ENCODE results near the gene TMED1.

The TMED1 gene

DNA sequence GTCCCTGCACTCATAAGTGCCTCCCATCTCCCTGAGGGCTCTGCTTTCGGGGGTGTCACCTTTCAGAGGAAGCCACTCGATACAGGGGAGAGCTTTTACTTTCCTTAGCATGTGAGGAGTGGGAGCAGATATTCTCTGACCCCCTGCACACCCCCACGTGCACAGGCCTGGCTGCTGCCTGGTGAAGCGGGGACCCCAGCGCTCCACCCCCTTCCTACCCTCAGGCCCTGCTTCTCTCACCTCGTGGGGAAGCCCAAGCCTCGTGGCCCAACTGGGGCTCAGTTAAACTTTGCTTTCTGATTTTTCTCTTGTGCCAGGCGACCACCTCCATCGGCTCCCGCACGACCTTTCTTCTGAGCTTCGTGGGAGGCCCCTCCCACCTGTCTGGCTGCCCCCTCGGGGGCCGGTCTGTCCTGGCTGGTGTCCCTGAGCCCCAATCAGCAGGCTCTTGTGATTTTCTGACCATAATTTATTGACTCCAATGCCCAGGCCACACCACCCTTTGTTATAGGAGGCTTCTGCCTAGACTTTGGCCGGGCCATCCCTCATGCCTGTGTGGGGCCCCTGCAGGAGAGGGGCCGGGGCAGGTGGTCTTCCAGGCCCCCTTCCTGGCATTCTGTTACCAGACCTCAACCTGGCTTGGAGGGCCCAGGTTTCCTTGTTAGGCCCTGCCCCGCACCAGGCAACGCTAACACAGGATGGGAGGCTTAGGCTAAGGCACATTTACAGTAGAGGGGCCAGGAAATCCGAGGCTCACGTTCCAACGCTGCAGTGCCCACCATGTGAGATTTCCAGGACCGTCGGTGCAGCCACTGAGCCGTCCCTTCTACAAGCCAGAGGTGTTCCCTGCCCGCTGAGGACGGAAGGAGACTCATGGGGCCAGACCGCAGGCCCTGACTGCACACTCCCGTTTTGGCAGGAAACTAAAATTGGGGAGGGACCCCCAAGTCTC, 3.7 kb downstream of the TMED1 start:
- no peak for DNase-seq (ENCODE audit: low spot score)

DNA sequence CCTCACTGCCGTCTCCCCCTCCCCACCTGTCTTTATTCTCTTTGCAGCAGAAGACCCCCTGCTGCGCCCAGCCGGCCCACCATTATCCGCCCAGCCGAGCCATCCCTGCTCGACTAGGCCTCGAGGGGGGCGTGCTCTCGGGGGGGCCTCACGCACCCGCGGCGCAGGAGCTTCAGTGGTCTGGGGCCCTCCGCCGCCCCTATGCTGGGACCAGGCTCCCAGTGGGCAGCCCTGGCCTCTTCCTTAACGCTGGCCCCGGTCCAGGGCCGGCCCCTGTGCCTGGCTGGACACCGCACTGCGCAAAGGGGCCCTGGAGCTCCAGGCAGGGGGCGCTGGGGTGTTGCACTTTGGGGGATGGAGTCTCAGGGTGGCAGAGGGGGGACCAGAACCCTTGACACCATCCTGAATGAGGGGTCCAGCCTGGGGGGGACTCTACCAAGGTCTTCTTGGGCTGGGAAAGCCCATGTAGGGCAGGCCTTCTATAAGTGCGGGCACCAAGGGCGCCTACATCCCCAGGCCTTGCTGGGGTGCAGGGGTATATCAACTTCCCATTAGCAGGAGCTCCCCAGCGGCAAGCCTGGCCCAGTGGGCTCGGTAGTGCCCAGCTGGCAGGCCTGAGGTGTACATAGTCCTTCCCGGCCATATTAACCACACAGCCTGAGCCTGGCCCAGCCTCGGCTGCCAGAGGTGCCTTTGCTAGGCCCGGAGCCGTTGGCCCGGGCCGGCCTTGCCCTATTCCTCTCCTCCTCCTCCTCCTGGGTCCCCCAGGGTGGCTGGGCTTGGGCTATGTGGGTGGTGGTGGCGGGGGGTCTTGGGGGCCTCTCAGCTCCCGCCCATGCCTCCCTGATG, 4.9 kb downstream of the TMED1 start:
- no peak for DNase-seq (ENCODE audit: low spot score)

DNA sequence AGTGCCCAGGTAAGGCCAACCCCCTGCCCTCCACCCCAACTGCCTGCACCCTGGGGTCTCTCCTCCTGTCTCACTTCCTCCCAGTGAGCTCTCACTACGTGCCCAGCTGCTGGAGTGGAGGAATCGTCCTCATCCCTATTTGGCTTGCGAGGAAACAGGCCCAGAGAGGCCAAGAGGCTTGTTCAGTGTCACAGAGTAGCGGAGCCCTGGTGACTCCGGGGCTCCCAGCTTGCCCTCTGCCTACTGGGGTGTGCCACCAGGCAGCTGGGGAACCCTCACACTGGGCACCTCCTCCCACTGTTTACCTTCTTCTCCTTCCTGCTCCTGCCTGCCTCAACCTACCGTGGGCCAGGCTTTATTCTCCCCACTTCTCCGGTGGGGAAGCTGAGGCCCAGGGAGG, 5.6 kb downstream of the TMED1 start:
- no peak for DNase-seq (ENCODE audit: low spot score)

DNA sequence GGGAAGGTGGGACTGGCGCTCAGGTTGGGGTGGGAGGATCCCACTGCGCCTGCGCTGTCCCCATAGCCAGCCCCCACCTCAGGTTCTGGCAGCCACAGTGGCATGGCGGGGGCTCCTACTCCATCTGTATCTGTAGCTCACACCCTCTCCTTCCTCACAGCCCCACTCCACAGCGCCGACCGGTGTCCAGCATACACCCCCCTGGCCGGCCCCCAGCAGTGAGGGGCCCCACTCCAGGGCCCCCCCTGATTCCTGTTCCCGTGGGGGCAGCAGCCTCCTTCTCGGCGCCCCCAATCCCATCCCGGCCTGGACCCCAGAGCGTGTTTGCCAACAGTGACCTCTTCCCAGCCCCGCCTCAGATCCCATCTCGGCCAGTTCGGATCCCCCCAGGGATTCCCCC, 6.0 kb downstream of the TMED1 start:
- no peak for DNase-seq (ENCODE audit: low spot score)

DNA sequence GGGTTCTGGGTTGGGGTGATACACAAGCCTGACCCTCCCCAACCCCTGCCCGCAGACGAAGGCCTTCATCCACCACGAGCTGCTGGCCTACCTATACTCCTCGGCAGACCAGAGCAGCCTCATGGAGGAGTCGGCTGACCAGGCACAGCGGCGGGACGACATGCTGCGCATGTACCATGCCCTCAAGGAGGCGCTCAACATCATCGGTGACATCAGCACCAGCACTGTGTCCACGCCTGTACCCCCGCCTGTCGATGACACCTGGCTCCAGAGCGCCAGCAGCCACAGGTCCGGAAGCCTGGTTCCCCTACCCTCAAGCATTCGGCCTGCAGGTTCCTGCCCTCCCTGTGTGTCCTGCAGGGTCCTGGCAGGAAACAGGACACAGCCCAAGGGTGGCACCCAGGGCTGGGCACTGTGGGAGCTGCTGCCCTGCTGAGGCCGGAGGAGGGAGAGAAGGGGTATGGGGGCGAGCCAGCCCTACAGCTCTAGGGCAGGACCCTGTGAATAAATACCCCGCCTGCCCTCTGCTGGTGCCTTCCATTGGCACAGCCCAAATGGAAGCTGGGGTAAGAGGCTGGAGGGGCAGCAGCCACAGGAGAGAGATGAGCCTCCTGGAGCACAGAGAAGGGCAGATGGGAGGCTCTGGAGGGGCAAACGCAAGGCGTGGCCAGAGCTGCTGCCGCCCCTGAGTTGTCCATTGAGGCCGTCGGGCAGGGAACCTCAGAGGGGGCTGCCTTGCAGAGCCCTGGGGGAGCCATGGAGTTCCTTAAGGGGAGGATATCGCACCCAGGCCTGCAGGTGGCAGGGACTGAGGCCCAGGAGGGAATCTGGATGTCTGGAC, 6.8 kb downstream of the TMED1 start:
- DNase-seq (ENCODE audit: low spot score): no peak

DNA sequence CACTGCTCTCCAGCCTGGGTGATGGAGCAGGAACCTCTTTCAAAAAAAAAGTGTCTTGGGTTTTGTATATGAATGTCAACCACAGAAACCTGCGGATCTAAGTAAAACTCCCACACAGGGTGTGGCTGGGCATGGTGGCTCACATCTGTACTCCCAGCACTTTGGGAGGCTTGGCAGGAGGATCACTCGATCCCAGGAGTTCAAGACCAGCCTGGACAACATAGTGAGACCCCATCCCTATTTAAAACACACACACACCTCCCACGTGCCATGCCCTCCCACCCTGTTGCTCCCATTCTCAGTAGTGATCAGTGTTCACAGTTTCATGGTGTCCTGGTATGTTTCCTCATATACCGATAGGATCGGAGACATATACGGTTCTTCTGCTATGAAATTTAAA, 9.2 kb downstream of the TMED1 start:
- DNase-seq (ENCODE audit: low spot score): no peak

DNA sequence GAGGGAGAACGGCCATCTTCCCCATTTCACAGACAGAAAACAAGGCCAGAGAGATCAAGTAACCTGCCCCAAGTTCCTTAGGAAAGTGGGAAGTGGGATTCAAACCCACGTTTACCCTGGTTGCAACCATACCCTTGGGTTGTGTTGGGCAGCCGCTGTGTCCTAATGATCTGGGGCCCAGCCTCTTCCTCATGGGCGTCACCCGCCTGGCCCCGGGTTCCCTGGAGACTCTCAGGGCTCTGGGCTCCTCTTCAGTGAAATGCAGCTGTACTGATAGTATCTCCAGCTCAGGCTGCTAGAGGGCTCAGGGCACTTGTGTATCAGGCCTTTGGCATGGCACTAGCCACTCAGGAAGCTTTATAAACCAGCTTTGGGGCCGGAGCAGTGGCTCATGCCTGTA, 9.8 kb downstream of the TMED1 start:
- DNase-seq (ENCODE audit: low spot score): no peak

DNA sequence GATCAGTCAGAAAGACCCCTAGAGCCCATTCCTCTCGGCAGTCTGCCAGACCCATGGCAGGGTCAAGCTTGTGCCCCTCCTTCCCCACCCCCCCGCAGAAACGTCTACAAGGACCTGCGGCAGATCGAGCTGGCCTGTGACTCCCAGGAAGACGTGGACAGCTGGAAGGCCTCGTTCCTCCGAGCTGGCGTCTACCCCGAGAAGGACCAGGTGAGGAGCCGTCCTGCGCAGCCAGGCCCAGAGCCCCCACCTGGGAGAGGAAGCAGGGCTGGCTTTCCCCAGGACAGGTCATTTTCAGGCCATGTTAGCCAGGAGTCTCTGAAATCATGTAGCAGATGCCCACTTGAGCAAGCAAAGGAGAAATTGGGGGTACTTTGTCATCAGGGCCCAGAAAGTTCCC, 12.3 kb downstream of the TMED1 start:
- DNase-seq (ENCODE audit: low spot score): no peak

DNA sequence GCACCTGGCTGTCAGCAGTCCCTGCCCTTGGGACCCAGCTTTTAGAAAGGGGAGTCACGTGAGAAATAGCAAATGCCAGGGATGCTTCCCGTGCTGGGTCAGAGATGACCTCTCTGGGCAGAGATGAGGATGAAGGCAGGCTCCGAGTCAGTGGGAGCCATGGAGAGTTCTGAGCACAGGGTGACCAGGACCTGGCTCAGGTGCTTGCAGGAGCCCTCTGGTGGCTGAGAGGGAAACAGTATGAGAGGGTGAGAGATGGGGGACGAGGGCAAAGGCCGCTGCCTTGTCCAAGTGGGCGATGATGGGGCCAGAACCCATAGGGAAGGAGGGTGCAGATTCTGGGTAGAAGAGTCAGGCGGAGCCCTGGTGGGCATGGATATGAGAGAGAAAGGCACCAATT, 15.8 kb downstream of the TMED1 start:
- no peak for DNase-seq (ENCODE audit: low spot score)

DNA sequence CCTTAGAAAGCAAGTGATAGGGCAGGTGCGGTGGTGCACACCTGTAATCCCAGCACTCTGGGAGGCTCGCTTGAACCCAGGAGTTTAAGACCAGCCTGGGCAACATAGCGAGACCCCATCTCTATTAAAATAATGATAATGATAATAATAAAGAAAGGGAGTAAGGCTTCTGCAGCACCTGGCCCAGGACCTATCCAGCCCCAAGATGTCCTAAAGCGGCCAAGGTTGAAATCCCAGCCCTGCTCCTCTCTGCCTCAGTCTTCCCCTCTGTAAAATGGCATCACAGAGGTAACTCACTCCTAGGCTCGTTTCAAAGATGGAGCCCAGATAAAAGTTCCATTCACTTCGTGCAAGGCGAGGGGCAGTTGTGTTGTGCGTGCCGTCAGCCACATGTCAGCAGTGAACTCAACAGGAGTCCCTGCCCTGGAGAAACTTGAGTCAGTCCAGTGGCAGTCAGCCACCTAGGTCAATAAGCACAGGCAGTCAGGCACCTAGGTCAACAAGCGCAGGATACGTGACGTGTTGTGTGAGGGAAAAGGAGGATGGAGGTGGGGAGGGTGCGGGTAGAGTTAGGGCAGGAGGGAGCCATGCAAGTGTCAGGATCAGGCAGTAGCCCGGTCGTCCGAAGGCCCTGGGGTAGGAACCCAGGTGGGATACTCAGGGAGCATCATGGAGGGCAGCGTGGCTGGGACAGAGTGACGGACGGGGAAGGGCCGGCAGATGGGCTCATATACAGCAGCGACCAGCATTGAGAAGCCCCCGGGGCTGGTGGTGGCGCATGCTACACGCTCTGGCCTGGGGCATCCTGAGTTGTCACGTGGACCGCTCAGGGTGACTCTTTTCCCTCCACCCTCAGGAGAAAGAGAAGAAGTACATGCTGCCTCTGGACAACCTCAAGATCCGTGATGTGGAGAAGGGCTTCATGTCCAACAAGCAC, 16.6 kb downstream of the TMED1 start:
- DNase-seq (ENCODE audit: low spot score): no peak

DNA sequence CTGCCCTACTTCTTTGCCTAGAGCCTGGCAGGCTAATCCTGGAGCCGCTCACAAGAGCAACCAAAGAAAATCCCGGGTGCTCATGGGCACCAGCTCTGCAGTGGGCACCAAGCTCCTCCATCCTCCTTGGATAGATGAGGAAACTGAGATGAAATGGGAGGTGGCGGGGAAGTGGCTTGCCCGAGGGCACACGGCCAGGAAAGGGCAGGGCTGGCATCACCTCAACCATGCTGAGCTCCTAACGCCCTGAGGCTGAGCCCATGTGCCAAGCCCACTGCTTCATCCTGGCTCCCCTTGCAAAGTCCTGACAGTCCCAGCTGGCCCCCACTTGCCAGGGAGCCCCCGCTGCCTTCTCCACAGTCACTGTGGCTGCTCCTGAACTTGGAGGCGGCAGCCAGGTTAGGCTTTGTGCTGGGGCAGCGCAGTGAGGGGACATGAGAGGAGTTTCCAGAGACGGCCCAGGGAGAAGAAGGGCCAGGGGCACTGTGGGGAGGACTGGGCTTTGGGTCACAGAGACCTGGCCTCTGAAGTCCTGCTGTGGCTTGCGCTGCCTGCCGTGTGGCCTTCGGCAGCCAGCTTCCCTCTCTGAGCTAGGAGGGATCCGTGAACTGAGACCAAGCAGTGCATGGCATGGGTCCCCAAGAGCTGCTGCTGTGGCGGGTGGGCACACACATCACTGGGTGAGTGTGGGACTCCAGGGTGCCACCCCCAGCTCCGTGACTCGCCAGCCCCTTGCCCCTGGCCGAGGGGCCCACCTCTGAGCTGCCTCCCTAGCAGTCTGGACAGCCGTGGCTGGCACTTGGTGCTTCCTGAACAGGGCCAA, 17.5 kb downstream of the TMED1 start:
- no peak for DNase-seq (ENCODE audit: low spot score)

DNA sequence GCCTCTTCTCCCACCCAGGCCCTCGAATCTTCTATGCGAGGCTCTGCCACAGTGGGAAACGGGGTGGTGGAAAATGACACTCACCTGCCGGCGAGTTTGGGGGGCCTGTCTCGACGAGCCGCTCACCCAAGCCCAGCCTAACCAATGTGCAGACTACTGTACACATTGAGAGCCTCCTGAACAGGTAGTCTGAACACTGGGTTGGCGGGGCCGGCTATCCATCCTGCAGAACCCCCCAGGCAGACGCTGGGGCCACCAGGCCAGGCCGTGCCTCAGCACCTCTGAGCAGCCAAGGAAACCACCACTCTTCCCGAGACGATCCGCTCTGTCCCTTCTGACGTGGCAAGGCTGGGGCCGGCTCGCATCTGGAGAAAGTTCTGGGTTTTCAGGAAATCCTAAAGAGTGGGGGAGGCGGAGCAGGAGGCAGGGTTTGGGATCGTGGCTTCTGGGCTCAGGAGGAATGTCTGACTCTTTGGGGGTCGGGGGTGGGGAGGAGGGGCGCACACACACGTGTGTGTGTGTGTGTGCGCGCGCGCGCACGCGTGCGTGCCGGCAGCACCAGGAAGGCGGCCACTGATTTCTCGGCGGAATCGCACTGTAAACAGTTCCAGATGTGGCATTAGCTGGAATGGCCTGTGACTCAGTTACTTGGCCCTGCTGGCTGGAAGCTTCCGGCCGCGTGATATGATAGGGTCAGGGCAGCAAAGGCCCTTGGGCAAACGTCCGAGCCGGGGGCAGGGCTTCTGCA, 18.5 kb downstream of the TMED1 start:
- DNase-seq (ENCODE audit: low spot score): no peak

DNA sequence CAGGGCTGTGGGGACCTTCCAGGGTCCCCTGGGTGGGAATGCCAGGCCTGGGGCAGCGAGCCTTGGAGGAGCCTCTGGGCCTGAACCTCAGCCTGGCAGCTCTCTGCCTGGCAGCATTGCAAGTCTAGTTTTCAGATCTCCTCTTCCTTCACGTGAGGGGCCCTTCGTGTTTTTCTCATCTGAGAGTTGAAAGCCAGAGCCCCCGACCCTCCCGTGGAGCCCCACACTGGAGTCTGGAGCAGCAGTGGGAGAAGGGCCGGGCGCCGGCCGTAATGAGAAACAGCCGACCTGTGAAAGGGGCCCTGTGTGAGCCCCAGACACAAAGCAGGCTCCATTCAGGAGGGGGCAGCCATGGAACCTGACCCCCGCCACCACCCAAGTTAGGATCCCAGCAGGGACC, 19.3 kb downstream of the TMED1 start:
- DNase-seq (ENCODE audit: low spot score): no peak

DNA sequence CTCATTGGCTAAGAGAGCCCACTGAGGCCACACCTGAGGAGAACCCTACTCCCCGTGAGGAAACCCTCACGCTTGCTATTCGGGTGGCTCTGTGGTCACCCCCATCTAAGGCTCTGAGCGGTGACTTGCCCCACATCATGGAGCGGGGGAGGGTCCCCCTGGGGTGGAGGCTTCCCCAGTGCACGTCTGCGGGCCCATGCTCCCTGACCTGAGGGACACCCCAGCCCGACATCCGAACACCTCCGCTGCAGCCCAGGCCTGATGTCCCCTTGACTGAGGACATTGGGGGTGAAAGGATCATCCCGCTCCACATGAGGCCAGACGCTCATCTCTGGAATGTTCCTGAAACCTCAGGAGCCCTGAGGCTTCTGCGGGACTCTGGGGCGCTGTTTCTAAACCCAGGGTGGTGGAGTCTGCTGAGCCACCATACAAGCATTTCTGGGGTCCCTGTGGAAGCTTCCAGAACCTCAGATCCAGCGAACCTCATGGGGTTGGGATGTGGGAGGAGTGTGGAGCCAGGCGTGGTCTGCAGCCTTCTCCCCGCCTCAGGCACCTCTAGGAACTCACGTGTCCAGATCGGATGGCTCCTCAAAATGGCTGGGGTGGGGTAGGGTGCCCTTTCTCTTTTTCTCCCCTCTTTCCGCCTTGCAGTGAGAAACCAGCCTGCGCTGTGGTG, 19.9 kb downstream of the TMED1 start:
- no peak for DNase-seq (ENCODE audit: low spot score)

DNA sequence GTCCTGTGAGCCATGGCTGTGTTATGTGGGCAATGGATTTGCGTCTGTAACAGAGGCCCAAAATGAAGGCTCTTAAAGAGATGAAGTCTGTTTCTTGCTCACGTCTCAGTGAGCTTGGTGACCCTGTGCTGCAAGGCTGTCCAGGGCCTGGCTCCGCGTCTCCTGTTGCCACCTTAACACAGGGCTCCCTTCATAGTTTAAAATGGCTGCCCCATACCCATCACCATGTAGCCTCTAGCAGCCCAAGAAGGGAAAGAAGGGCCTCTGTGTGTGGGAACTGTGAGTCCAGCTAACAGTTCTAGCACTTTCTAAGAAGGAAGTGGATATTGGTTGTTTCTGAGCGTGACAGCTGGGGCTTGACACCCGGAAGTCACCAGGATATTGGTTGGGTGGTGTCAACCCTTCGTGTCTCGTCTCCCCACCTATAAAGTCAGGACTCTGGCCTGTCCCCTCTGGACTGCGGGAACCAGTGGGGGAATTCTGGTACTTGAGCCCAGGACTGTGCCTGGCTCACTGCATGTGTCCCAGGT, 20.9 kb downstream of the TMED1 start:
- no peak for DNase-seq (ENCODE audit: low spot score)

DNA sequence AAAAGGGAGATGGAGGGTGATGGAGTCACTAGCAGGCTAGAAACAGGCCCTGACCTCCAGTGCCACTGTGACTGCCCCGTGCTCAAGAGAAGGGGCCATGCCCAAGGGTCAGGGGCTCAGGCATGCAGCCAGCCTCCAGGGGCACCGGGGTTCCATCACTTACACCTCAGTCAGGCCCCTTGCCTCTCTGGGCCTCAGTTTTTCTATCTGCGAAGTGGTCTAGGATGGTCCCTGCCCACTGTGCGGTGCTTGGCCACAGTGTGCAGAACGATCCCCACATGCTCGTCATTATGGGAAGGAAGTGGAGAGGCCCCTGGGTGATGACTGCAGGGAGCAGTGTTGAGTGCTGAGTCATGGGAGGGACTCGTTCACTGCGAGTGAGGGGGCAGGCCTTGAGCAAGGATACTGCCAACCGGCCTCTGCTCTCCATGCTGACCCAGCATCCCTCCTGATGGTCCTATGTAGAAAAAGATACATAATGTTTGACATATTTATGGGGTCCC, 23.1 kb downstream of the TMED1 start:
- peak; percentile 38 for DNase-seq (ENCODE audit: low spot score)

DNA sequence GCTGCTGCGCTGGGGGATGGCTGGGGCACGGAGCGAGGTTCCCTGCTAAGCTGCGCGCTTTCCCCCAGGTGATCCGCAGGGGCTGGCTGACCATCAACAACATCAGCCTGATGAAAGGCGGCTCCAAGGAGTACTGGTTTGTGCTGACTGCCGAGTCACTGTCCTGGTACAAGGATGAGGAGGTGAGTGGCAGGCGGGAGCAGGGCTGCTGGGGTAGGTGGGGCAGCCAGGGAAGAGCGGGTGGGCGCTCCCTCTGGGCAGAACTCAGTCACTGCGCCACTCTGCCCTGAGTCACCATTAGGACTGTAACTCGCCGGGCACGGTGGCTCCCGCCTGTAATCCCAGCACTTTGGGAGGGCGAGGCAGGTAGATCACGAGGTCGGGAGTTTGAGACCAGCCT, 23.8 kb downstream of the TMED1 start:
- DNase-seq (ENCODE audit: low spot score): no peak

DNA sequence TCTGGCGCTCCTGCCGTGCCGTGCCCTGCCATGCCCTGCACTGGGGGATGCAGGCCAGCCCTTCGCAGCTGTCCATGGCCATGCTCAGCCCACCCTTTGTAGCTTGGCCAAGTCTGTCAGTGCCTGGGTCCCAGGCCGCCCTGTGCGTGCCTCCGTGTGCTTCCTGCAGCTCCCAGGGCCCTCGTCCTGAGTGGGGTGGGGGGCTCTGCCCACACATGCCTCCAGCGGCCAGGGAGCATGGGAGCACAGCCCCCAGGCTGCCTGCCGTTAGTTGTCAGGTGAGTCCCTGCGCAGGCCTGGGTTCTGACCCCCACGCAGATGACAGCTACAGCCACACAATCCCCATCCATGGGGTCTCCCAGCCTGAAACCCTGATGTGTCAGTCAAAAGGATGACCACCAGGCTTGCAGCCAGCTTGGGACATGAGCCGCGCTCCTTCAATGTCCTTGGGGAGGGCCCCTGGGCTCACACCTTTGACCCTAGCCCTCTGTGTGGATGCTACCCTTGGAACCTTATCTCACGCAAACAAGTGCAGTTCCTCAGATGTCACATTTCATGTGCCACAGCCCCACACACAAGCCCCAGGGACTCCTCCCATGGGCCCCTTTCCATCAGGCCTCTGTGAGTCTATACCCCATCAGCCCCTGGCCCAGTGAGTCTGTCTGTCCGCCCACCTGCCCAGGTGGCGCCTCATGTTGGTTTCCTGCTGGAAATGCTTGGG, 24.5 kb downstream of the TMED1 start:
- DNase-seq (ENCODE audit: low spot score): no peak
